GM12873 (cell line): ENCODE measurements around the gene USP12.

ENCODE experiments used
- TF ChIP-seq, protein P1 (sequence below): IDR thresholded peaks from 2 replicates; pipeline ENCODE4 v1.5.1; 2012; ENCODE audit warnings: low read depth, mild to moderate bottlenecking, moderate library complexity, low read length, control low read depth; ENCODE audit not compliant: insufficient read depth; ENCODE audit errors: missing control alignments

The USP12 gene

DNA sequence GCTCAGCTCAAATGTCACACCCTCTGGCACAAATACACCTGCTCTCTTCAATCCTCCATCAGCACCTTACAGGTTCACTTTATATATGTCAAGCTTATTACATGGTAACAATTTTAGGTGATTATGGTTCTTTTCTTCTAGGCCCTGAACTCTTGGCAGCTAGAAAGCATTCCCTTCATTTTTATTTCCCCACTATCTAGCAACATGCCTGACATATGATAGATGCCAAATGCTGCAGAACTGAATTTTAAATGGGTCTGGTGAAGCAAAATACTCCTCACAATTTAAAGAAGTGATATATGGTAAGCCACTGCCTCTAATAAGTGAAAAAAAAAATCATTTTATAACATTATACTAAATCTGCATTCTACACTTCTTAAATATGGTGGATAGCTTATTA, 95.2 kb downstream of the USP12 start:
- TF ChIP-seq, protein P1, sequence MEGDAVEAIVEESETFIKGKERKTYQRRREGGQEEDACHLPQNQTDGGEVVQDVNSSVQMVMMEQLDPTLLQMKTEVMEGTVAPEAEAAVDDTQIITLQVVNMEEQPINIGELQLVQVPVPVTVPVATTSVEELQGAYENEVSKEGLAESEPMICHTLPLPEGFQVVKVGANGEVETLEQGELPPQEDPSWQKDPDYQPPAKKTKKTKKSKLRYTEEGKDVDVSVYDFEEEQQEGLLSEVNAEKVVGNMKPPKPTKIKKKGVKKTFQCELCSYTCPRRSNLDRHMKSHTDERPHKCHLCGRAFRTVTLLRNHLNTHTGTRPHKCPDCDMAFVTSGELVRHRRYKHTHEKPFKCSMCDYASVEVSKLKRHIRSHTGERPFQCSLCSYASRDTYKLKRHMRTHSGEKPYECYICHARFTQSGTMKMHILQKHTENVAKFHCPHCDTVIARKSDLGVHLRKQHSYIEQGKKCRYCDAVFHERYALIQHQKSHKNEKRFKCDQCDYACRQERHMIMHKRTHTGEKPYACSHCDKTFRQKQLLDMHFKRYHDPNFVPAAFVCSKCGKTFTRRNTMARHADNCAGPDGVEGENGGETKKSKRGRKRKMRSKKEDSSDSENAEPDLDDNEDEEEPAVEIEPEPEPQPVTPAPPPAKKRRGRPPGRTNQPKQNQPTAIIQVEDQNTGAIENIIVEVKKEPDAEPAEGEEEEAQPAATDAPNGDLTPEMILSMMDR = no peak

DNA sequence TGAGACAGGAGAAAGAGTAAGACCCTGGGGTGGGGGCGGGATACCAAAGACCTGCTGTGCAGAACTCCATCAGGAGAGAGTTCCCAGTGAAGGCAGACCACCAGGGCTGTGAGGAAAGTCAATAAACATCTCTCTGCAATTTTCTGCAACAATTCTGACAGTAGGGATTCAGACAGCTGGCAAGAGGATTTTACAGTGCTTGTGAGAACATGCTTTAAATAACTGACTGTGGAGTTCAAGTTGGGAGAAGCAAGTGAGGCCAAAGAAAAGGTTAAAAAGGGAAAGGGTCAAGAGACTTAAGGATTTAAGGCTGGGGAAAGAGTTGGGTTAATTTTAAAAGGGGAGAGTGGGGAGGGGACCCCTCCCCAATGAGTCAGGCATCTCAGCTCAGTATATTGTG, 98.4 kb downstream of the USP12 start:
- TF ChIP-seq, protein P1 = no peak

DNA sequence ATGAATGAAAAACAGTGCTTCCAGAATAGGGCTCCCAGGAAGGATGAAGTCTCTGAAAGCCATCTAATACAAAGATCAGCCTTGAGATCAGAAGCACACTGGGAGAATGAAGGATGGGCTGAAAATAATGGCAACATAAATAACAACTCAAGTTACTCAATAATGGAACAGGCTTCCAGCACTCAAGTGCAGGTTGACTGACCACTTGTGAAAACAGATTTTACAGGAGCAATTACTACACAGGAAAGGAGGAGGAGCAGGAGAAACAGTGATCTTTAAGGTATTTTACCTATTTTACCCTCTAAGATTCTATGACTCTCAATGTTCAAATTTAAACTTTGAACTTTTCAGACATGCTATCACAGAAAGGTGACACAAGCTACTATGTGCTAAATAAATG, 106.0 kb downstream of the USP12 start:
- TF ChIP-seq, protein P1 = no peak

DNA sequence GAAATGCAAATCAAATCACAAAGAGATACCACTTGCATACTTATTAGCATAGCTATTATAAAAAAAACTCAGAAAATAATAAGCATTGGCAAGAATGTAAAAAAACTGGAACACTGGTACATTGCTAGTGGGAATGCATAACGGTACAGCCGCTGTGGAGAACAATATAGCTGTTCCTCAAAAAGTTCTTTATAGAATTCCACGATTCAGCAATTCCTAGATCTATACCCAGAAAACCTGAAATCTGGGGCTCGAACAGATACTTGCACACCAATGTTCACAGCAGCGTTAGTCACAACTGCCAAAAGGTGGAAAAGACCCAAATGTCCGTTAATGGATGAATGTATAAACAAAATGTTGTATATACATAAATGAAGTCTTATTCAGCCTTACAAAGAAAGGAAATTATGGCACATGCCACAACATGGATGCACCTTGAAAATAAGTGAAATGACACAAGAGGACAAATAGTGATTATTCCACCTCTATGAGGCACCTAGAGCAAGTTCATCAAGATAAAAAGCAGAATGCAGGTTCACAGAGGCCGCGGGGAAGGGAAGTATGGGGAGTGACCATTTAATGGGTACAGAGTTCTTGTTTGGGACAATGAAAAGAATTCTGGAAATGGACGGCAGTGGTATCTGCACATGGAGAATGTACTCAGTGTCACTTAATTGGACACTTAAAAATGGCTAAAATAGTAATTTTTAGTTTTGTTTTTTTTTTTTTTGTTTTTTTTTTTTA, 107.2 kb downstream of the USP12 start:
- TF ChIP-seq, protein P1 = no peak

DNA sequence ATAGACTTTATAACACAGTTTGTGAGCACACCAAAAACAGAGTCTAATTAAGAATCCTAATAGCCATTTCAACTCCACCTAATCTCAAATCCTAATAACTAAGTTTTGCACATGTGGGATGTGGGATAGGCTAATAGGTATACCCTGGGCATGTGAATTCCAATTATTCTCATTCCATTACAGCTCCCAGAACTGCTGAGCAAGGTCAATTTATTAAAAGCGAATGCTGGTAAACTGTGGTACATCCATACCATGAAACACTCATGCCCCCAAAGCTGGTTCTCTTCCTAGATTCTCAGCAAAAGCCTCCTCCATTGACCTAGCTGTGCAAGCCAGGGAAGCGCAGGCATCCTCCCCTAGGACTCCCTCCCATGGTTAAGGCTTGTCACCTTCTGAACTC, 113.8 kb downstream of the USP12 start:
- TF ChIP-seq, protein P1 = no peak

DNA sequence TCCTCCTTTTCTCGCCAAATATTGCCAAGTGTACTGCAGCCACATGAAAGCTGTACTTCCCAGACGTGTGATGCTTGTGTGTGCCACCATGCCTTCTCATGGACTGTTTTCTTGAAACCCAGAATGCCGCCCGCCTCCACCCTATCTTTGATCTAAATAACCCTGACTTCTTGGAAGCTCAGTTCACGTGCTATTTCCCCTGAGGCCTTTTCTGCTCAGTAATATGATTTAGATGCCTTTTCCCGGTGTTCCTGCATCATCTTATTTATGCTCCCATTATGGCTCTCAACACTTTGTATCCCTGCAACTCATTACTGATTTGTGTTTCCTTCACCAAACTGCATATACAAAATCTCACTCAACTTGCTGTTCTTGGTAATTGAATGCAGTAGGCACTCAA, 116.1 kb downstream of the USP12 start:
- TF ChIP-seq, protein P1 = no peak

DNA sequence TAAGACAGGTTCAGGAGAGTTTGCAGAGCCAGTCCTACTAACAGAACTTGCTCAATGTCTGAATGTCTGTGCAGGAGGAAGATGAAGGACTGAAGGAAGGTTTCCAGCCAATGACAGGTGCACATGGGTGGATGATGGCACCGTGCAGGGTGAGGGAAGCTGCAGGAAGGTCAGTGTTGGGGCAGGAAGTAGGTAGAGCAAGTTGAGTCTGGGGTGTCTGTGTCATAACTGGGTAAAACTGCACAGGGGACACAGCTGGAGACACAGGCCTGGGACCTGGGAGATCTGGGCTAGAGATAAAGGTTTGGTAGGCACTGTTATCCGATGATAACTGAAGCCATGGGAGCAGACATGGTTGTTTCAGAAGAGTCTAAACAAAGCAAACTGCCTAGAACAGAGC, 116.9 kb downstream of the USP12 start:
- TF ChIP-seq, protein P1 = no peak
